PFSK-1 (cell line): ENCODE data around the gene ALPK3. TPM values are rescaled to one million over a fixed set of nuclear protein-coding genes. Genes with fewer than 3 reads are reported as not detected.

Experiments used
- FOXP2 ChIP-seq: optimal IDR thresholded peaks from 2 replicates; pipeline ENCODE3; 2011; ENCODE audit warnings: borderline replicate concordance, control low read depth, inconsistent platforms; ENCODE audit not compliant: insufficient read depth; ENCODE audit errors: extremely low read length, extremely low read depth
- POLR2AphosphoS5 ChIP-seq: IDR thresholded peaks from 2 replicates; pipeline ENCODE4 v1.6.1; 2012; ENCODE audit warnings: low read depth, mild to moderate bottlenecking, control low read depth, low read length, moderate library complexity
- SIN3A ChIP-seq: IDR thresholded peaks from 2 replicates; pipeline ENCODE4 v1.6.1; 2012; ENCODE audit warnings: mild to moderate bottlenecking, low read length, moderate library complexity, borderline replicate concordance; ENCODE audit not compliant: insufficient read depth
- TAF1 ChIP-seq: IDR thresholded peaks from 2 replicates; pipeline ENCODE4 v1.6.1; 2012; ENCODE audit warnings: low read length, control low read depth, borderline replicate concordance; ENCODE audit not compliant: insufficient read depth
- polyA plus RNA-seq: library from polyadenylated mRNA; unstranded; fragments of >200 nt; gene quantifications from one replicate; pipeline ENCODE4 v1.2.1, GENCODE V29; 2012; ENCODE audit warnings: low read depth, missing spikeins; ENCODE audit not compliant: insufficient read length
- TF ChIP-seq, protein P1 (sequence below), 2 experiments: IDR thresholded peaks; 2 replicates each; pipeline versions ENCODE4 v1.6.1 to v1.8.0; 2011 to 2012; ENCODE audit warnings: low read depth in 2 of 2, low read length in 2 of 2, control low read depth in 1 of 2, inconsistent platforms in 1 of 2, mild to moderate bottlenecking in 1 of 2, moderate library complexity in 1 of 2; ENCODE audit not compliant: insufficient read depth in 1 of 2

Gene ALPK3, protein sequence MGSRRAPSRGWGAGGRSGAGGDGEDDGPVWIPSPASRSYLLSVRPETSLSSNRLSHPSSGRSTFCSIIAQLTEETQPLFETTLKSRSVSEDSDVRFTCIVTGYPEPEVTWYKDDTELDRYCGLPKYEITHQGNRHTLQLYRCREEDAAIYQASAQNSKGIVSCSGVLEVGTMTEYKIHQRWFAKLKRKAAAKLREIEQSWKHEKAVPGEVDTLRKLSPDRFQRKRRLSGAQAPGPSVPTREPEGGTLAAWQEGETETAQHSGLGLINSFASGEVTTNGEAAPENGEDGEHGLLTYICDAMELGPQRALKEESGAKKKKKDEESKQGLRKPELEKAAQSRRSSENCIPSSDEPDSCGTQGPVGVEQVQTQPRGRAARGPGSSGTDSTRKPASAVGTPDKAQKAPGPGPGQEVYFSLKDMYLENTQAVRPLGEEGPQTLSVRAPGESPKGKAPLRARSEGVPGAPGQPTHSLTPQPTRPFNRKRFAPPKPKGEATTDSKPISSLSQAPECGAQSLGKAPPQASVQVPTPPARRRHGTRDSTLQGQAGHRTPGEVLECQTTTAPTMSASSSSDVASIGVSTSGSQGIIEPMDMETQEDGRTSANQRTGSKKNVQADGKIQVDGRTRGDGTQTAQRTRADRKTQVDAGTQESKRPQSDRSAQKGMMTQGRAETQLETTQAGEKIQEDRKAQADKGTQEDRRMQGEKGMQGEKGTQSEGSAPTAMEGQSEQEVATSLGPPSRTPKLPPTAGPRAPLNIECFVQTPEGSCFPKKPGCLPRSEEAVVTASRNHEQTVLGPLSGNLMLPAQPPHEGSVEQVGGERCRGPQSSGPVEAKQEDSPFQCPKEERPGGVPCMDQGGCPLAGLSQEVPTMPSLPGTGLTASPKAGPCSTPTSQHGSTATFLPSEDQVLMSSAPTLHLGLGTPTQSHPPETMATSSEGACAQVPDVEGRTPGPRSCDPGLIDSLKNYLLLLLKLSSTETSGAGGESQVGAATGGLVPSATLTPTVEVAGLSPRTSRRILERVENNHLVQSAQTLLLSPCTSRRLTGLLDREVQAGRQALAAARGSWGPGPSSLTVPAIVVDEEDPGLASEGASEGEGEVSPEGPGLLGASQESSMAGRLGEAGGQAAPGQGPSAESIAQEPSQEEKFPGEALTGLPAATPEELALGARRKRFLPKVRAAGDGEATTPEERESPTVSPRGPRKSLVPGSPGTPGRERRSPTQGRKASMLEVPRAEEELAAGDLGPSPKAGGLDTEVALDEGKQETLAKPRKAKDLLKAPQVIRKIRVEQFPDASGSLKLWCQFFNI (N-terminal part only)
- 0.11 TPM for polyA plus RNA-seq

GRCh38 chr15:84816694-84817465 lies at the start of gene ALPK3:
Gene ALPK3, plus strand, starts transcription at chr15:84817356. Its CDS starts 97 bp downstream, at chr15:84817453.
- no peak for TF ChIP-seq TAF1
- TF ChIP-seq SIN3A = no peak
- no peak for TF ChIP-seq FOXP2
- TF ChIP-seq, protein P1, sequence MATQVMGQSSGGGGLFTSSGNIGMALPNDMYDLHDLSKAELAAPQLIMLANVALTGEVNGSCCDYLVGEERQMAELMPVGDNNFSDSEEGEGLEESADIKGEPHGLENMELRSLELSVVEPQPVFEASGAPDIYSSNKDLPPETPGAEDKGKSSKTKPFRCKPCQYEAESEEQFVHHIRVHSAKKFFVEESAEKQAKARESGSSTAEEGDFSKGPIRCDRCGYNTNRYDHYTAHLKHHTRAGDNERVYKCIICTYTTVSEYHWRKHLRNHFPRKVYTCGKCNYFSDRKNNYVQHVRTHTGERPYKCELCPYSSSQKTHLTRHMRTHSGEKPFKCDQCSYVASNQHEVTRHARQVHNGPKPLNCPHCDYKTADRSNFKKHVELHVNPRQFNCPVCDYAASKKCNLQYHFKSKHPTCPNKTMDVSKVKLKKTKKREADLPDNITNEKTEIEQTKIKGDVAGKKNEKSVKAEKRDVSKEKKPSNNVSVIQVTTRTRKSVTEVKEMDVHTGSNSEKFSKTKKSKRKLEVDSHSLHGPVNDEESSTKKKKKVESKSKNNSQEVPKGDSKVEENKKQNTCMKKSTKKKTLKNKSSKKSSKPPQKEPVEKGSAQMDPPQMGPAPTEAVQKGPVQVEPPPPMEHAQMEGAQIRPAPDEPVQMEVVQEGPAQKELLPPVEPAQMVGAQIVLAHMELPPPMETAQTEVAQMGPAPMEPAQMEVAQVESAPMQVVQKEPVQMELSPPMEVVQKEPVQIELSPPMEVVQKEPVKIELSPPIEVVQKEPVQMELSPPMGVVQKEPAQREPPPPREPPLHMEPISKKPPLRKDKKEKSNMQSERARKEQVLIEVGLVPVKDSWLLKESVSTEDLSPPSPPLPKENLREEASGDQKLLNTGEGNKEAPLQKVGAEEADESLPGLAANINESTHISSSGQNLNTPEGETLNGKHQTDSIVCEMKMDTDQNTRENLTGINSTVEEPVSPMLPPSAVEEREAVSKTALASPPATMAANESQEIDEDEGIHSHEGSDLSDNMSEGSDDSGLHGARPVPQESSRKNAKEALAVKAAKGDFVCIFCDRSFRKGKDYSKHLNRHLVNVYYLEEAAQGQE (IDR thresholded peaks at IDR 0.05; ENCODE audit: insufficient read depth in 1 of 2, low read depth in 2 of 2, low read length in 2 of 2) = no peak
- TF ChIP-seq POLR2AphosphoS5 = no peak

DNA sequence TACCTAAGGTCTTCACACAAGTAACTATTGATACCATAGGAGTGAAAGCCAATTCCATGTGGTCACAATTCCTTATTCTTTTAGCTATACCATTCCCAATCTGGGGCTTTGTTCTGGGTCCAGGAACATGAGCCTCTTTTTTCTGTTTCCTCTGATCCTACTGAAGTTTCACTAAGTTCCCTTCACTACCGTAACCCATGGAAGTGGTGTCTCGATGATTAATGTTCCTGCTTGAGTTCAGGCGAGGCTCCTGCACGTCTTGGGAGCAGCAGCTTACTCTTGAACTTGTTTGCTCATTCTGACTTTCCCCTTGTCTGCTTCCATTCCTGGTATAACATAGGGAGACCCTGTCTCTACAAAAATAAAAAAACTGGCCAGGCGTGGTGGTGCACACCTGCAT lies 45.1 kb upstream of the ALPK3 start:
- TF ChIP-seq, protein P1 (IDR thresholded peaks at IDR 0.05; ENCODE audit: insufficient read depth in 1 of 2, low read depth in 2 of 2, low read length in 2 of 2) = no peak
- TF ChIP-seq SIN3A = no peak
- TF ChIP-seq POLR2AphosphoS5 = no peak
- TF ChIP-seq TAF1 = no peak
- no peak for TF ChIP-seq FOXP2

DNA sequence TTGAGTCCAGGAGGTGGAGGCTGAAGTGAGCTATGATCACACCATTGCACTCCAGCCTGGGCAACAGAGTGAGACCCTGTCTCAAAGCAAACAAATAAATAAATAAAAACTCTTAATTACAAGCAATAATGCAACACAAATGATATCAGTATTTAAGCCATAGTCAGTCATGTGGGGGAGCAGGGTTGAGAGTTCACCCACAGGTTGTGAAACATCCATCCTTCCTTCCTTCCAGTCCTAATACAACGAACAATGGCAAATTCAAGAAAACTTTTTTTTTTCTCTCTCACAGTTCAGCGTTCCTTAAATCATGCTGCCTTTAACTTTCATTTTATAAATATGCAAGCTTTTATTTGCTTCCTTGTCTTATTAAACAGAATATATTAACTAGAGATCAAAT lies 44.7 kb upstream of the ALPK3 start:
- TF ChIP-seq FOXP2 = no peak
- TF ChIP-seq, protein P1 (IDR thresholded peaks at IDR 0.05; ENCODE audit: insufficient read depth in 1 of 2, low read depth in 2 of 2, low read length in 2 of 2) = no peak
- TF ChIP-seq TAF1 = no peak
- TF ChIP-seq POLR2AphosphoS5 = no peak
- TF ChIP-seq SIN3A = no peak

DNA sequence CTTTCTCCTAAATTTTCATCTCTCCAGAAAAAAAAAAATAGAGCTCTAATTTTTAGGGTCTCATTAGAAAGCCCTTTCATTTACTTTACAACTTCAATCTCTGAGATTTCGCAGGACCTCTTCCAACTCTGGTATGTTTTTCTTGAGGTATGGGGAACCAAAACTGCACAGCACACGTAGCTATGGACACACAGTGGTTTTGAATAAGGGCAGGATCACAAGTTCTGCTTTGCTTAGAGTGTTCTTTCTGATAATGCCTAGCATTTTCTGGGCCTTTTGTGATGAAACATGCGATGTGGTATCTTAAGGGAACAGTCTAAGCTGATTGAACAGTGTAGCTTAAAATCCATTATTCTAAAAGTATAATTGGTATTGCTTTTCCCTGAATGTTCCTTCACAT lies 43.4 kb upstream of the ALPK3 start:
- TF ChIP-seq SIN3A (no peak), POLR2AphosphoS5 (no peak), FOXP2 (no peak), TAF1 (no peak)
- TF ChIP-seq, protein P1 (IDR thresholded peaks at IDR 0.05; ENCODE audit: insufficient read depth in 1 of 2, low read depth in 2 of 2, low read length in 2 of 2) = no peak
